GM21447 (cell line): Measurements from ENCODE around the gene RPA1.
"Not testable (repeated sequence)": the region's sequence is repeated elsewhere in the genome, so short reads cannot be mapped to it uniquely, and the experiment has no call there.

ENCODE experiments used
- ATAC-seq: cut with Tn5 transposase; IDR thresholded peaks from one replicate; pipeline ENCODE4 v1.9.1; 2021; ENCODE audit not compliant: unreplicated experiment

The RPA1 gene

DNA sequence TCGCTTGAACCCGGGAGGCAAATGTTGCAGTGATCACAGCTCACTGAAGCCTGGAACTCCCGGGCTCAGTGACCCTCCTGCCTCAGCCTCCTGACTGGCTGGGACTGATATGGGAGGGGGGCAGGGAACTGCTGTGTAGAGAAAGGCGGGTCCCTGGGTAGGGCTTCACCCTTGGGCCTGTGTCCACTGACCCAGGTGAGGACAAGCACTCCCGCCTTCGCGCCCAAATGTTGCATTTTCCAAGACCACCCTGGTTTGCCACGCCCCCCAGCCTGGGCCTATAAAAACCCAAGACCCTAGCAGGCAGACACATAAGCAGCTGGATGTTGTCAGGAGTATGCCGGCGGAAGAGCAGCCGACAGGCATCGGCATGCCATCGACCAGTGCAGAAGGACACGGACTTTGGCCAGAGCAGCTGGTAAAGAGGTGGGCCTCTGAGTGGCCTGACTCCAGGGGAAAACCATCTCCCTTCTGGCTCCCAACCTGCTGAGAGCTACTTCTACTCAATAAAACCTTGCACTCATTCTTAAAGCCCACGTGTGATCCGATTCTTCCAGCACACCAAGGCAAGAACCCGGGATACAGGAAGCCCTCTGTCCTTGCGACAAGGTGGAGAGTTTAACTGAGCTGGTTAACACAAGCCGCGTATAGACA lies 19.2 kb upstream of the RPA1 start:
- no peak for ATAC-seq

DNA sequence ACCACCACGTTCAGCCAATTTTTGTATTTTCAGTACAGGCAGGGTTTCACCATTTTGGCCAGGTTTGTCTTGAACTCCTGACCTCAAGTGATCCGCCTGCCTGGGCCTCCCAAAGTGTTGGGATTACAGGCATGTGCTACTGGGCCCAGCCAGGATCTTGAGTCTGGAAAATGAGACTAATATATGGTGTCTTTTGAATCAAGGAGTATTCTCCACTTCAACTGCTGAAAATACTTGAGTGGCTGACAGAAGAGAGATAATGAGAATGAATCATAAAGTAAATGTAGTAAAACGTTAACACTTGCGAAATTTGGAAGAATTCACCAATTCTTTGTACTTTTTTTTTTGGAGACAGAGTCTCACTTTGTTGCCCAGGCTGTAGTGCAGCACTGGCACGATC lies 16.7 kb upstream of the RPA1 start:
- ATAC-seq: no peak

DNA sequence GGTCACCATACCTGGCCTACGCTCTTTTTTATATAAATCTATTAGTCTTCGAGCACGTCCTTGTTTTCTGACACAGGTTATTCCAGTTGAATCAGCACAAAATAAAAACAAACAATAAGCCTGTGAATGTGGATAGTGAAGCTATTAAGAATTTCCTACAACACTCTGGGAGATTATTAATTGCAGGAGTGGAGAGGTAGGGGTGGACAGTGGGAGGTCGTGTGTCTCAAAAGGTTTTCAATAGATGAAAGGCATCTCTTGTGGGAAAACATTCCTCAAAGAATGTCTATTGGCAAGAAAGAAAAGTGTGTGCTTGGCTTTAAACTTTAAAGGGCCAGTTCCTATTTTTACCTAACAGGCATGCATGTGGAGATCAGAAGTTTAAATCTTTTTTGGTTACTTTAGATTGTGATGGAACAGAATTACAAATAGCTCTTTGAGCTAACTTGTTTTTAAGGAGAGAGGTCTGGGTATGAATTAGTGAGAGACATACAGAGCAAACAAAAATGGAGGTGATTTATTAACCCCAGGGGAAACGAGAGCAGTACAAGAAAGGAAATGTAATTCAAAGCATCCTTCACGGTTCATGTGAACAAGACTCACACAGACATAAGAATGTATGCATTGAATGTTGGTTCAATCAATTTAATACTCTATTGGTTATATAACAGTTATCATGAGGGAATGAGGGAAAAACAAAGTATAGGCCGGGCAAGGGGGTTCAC lies 9.1 kb upstream of the RPA1 start:
- ATAC-seq: no peak

DNA sequence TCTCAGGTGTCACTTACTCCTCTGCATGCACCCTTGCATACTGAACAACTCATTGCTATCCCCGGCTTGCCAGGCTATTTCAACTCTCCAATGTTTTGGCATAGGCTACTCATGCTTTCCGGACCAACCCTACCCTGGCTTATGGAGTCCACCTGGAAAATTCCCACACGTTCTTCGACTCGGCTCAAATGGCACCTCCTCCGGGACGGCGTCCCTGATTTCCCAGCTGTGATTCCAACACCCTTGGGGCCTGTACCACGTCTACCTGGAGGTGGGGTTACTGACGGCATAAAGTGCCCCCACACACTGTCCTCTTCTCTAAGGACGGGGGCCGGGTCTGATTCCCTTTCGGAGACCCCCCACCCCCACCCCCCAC lies 601 bp upstream of the RPA1 start:
- ATAC-seq: no peak

DNA sequence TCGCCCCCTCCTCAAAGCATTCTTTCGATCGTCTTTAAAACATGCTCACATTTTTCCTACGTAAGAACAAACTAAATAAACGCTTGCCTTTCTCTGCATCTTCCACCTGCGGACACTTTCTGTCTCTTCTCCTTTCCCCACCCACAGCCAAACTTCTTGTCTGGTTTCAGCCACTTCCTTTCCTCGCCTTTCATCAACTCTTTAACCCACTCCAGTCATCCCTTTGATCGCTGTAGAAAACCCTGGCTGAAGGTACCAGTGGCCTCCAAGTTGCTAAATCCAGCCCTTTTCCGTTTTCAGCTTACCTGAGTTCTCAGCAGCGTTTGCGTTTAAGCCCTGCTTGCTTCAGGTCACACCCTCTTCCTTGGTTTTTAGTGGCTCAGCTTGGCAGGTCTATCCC lies 483 bp downstream of the RPA1 start:
- ATAC-seq: no peak

DNA sequence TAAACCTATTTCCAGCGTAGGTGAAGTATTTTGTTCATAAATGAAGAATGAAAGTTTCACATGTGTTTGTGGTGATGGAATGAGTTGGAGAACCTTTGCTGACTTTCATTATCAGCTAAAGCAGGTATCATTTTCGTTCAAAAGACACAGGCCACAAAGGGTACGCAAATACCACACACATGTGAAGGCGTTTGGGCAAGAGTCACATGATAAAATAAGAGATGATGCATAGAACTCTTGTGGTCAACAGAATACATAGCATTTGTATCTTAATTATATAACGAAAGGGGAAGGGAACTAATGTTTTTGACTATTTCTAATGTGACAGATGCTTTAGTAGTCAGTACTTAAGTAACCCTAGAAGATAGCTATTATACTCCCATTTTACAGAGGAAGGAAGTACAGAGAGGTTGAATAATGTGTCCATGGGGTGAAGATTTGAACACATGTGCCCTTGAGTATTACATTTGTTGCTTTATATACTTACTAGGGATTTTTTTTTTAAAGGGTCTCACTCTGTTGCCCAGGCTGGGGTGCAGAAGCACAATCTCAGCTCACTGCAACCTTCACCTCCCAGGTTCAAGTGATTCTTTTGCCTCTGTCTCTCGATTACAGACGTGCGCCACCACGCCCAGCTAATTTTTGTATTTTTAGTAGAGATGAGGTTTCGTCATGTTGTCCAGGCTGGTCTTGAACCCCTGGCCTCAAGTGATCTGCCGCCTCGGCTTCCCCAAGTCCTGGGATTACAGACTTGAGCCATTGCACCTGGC lies 4.8 kb downstream of the RPA1 start:
- ATAC-seq: peak; percentile 48

DNA sequence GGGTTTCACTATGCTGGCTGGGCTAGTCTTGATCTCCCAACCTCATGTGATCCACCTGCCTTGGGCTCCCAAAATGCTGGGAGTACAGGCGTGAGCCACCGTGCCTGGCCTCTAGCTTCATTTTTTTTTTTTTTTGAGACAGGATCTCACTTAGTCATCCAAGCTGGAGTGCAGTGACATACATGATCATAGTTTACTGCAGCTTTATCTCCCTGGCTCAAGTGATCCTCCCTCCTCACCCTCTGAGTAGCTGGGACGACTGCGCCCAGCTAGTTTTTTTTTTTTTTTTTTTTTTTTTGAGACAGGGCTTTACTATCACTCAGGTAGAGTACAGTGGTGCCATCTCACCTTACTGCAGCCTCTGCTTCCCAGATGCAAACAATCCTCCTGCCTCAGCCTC lies 9.7 kb downstream of the RPA1 start:
- ATAC-seq: no peak

DNA sequence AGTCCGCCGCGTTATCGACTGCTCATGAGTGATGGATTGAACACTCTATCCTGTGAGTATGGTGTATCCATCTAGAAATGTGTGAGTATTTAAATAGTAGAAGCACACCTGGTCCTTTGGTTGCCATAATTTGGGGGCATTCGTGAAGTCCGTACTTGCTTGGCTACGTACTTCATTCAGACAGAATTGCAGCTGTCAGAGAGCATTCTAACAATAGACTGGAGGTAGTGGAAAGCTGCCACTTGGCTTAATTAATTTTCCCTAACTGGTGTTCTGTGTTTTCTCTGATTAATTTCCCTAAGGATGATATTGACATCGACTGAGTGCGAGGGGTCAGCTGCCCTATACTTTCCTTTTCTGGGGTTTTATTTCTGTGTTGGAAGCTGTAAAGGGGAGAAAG lies 14.1 kb downstream of the RPA1 start:
- no peak for ATAC-seq

DNA sequence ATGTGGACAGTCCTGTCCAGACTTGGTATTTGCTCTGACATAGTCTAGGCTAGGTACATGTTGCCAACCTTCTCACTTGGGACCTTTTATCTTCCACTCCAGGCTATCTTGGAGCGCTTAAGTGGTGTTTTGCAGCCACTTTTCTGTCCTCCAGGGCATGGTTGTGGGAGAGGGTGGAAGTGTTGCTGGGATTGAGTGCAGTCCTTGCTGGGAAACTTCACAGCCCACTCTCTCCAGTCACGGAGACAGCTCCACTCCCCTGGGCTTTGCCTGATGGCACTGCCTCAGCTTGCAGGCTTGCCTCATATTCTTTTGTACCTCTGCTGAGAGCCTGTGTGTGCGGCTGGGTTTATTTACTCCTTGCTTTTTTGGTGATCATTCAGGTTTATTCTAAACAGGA lies 17.4 kb downstream of the RPA1 start:
- no peak for ATAC-seq

DNA sequence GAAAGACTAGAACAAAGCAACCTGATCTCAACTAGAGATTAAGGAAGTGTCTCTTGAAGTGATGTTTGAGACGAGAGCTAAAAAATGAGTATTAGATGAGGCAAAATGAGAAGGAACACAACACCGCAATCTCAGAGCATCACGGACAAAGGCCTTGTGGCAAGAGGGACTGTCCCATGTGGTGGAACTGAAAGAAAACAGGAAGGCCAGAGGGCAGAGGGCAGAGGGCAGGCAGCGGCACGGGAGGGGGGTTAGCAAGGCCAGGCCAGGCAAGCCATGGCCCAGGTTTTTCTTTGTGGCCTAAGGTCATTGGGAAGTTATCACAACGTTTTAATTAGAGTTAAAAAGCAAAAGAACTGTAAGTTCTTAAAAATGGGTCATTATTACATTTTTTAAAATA lies 22.5 kb downstream of the RPA1 start:
- ATAC-seq: no peak

DNA sequence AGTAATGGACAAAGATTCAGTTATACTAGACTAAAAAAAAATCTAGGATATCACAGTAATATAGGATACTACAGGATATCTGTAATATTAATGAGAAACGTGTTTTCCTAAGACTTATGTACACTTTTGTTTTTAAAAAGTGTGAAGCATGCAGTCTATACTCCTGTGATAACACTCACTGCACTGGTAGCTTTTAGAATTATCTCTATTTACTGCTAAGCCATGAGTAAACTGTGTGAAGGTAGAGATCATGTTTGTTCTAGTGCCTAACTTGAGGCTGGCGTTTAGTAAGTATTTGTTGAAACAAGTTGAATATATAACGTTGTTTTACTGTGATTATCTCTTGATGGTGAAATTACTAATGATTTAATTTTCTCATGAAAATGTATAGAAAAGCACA lies 23.9 kb downstream of the RPA1 start:
- ATAC-seq: no peak

DNA sequence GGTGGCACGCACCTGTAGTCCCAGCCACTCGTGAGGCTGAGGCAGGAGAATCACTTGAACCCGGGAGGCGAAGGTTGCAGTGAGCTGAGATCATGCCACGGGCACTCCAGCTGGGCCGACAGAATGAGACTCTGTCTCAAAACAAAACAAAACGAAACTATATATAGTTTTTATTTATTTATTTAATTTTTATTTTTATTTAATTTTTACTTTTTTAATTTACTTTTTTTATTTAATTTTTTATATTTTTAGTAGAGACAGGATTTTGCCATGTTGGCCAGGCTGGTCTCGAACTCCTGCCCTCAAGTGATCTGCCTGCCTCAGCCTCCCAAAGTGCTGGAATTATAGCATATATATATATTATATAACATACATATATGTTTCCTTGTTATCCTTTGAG lies 26.7 kb downstream of the RPA1 start:
- not testable (repeated sequence) for ATAC-seq

DNA sequence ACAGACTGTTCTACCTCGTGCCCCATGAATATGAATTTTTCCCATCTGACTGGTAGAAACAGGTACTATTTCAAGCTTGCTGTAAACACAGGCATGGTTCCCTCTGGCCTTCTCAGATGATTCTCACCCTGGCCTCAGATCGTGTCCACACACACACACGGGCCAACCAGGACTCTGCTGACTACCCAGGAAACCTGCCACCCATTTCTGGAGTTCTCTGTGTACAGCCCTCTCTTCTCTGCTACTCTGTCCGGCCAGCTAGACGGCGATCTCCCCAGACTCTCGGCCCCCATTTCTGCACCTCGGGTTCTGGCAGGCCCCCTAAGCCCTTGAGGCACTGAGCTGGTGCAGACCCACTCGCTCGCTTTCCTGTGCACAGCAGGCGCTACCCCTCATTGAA lies 31.2 kb downstream of the RPA1 start:
- ATAC-seq: no peak

DNA sequence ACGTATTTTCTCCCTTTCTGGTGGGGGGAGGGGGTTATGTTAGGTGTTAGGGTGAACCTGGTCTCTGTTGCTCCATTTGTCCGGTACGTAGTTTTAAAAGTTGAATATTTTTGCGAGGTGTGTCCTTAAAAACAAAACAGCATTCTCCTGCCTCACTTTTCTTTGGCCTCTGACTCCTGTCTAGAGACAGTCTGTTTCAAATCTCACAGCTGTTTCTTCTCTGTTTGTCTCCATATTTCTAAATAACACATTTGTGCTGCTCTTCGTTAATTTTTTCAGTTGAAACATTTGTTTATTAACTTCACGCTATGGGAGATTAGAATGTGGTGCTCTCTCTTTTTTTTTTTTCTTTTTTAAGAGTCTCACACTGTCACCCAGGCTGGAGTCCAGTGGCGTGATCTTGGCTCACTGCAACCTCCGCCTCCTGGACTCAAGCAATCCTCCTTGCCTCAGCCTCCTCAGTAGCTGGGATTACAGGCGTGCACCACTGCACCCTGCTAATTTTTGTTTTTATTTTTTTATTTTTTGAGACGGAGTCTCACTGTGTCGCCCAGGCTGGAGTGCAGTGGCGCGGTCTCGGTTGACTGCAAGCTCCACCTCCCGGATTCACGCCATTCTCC lies 31.7 kb downstream of the RPA1 start:
- ATAC-seq: no peak

DNA sequence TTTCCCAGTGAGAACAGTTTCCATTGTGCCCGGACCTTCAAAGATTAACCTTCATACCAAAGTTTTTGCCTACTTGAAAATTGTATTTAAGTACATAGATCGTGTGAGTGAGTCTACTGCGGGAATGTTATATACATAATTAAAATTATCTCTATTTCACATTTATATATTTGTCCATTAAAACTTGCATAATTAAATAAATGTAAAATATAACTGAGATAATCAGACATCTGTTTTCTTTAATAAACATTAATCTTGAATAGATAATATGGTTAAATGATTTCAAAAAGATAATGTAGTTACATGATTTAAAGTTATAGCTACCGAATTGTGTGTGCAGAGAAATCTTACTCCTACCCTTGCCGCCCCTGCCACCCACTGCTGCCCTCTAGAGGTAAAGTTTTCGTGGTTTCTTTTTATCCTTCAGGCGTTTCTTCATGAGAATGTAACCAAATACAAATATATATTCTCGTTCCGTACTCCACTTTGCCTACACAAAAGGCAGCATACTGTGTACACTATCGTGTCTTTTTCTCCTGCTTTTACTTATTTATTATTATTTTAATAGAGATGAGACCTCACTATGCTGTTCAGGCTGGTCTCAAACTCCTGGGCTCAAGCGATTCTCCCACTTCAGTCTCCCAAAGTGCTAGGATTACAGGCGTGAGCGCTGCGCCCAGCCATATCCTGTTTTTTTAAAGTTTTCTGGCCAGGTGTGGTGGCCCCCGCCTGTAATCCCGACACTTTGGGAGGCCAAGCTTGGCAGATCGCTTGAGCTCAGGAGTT lies 35.6 kb downstream of the RPA1 start:
- ATAC-seq: no peak

DNA sequence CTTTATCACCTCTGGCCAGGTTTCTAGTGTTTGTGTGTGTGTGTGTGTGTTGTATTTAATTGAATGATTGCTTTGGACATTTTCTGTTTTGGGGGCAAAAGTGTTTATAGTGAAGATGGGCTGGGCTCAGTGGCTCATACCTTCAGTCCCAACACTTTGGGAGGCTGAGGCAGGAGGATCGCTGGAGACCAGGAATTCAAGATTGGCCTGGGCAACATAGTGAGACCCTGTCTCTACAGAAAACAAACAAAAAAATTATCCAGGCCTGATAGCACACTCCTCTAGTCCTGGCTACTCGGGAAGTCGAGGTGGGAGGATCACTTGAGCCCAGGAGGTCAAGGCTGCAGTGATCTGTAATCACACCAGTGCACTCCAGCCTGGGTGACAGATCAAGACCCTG lies 37.5 kb downstream of the RPA1 start:
- ATAC-seq: no peak

DNA sequence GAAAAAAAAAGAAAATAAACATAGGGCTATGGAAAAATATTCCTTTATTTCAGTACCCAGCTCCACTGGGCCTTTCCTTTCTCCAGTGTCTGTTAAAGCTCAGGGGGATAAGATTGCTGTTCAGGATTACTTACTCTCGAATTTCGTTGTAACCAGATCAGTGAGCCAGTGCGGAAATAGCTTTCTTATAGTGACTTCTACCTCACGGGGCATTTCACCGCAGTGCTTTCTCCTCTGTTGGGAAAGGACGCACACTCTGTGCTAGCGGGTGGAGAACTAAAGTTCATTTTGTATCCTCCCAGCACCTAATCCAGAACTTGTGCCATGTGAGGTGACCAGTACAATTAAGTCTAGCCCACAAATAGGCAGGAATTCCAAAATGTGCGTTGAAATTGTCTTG lies 38.3 kb downstream of the RPA1 start:
- no peak for ATAC-seq

DNA sequence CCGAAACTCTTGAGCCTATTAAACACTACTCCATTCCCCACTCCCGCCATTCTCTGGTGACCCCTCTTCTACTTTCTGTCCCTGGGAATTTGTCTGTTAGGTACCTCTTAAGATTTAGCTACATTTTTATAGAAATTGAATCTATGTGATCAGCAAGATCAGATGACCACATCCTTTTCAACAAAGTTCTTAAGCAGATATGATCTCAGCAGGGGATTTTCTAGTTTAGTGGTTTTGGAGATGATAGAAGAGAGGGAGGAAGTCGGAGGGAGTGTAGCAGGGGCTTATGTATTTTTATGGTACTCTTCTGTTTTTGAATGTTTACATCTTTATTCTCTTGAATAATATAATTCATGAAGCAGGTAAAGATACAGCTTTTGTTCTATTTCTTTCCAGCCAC lies 40.8 kb downstream of the RPA1 start:
- ATAC-seq: no peak

DNA sequence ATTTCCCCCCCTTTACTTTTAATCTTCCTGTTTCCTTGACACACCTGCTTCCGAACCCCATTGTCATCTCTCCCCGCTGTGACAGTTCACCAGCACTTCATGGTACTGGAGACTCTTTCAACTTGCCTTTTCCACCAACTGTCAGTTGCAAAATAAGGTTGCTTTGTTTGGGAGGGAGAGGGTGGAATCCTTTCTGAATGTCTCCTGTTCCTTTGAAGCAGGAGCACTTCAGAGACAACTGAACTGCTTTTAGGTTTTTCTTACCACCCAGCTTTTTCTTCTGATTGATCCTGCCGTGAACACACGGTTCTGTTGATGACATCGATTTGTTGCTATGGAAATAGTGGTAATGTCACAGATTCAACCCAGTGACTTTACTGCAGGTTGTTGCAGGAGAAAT lies 42.0 kb downstream of the RPA1 start:
- ATAC-seq: no peak

DNA sequence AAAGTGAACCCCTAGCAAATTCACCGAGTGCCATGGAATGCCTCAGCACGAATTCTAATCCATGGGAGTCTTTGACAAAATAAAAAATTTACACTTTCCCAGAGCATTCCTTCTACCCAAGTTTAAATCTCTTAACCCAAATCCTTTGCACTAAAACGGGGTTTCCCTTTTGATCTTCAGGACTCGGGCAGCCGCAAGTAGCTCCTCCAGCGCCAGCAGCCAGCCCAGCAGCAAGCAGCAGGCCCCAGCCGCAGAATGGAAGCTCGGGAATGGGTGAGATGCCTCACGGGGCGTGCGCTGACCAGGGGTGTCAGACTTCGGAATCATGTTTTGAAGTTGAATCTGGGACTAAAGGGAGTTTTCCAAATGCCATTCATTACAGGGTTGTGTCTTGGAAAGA lies 42.4 kb downstream of the RPA1 start:
- no peak for ATAC-seq

DNA sequence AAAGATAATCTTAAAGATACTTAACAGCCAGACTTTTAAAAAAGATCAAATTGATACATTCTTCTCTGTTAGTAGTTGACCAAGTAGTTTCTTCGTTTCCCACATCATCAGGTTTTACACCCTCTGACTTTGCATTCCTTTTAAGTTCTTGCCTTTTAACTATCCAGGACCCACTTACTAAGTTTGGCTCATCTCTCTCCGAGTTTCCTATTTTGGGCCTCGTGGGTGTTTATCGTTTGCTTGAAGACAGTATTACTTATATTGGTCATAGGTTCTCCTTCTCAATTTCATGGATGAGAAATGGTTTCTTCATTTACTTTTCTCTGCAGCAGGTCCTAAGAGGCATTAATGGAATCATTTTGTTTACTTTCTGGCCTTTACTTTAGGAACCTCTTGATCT lies 43.2 kb downstream of the RPA1 start:
- ATAC-seq: no peak
